ENCODE measurements around the gene NOTUM. TPM values are rescaled to one million over a fixed set of nuclear protein-coding genes. Genes with fewer than 3 reads are reported as not detected.

Gene NOTUM
- total RNA-seq, 1 donor from 2014 or later: 4.2 TPM

DNA sequence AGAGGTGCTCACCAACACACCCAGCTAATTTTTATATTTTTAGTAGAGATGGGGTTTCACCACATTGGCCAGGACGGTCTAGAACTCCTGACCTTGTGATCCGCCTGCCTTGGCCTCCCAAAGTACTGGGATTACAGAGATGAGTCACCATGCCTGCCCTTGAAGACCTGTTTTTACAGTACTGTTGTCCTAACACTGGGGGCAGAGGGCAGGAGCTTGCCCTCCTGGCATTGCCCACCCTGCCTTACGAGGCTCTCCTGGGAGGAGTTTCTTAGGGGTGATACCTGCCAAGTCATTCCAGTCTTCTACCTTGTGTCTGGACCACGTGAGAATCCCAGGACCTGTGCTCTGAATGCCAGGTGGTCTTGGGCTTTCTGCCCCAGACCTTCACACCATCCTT, 19.1 kb upstream of the NOTUM start:
- ATAC-seq (no peak), DNase-seq (ENCODE audit: low spot score) (no peak)

DNA sequence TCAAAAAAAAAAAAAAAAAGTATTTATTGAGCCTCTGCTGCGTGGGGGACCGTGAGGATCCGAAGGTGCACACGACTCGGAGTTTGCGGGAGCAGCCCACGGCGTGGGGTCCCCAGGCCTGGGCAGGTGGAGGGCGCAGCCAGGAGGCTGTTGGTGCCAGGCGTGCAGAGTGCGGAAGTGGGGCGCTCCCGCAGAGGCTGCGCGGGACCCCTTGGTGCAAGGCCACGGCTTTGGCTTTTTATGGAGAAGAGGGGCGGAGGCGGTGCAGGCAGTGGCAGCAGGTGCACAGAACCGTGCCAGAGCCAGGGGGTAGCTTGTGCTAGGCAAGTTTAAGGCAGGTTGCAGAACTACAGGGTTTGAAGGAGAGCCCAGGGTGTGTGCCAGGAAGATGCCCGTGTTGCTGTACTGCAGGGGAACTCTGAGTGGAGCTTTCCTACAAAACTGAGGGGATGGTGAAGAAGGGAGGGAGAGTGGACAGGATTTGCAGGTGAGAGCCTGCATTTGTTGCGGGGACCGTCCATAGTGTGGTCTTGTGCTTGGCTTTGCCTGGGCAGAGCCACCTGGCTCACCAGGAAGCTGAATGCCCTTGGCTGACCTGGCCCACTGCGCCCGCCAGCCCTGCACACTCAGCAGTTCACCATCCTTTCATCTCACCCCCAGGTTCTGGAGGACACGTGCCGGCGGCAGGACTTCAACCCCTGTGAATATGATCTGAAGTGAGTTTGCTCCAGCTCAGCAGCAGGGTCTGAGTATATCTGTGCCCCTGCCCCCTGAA, 17.7 kb upstream of the NOTUM start:
- ATAC-seq (peak; percentile 70), DNase-seq (ENCODE audit: low spot score) (peak; percentile 93)

GRCh38 chr17:81977211-81977808, 16.3 kb upstream of the NOTUM start, which contains the start of gene ASPSCR1:
ASPSCR1 (plus strand) TSS chr17:81977629; CDS start chr17:81977647, 18 bp downstream.
- peak; percentile 91 for DNase-seq (ENCODE audit: low spot score)
- peak; percentile 86 for ATAC-seq

DNA sequence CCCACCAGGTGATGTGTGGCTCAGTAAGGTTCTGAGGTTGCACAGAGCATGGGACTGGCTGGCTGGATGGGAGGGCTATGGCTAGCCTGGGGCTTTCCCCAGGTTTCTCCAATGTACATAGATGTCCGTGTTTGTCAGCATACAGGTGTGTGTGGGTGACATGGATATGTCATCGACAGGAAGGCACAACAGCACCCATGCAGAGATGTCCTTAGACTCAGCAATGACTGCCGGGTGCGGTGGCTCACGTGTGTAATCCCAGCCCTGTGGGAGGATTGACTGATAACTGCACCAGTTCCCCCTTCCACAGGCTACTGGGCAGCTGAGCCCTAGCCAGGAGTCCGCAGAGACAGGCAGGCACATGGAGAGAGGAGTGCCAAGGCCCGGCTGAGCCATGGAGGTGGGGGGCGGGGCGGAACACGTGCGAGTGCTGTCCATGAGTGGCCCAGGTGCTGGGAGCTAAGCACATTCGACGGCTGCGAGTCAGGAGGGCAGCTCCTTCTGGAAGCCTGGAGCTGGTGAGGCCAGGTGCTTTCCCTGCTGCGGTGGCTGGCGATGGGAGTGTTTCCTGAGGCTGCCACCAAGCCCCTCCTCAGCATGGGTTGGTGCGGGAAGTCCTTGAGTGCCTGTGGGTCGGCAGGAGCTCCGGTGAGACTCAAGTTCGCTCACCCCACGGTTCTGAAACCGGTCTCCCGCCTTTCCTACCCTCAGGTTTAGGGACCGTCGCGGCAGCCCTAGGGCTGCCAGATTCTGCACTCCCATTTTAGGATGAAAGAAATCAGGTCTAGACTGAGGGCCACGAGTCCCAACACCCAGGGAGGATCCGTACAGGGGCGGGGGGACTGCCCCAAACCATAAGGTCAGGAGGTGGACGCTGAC, 15.6 kb upstream of the NOTUM start:
- DNase-seq (ENCODE audit: low spot score): peak; percentile 85
- ATAC-seq: peak; percentile 48

DNA sequence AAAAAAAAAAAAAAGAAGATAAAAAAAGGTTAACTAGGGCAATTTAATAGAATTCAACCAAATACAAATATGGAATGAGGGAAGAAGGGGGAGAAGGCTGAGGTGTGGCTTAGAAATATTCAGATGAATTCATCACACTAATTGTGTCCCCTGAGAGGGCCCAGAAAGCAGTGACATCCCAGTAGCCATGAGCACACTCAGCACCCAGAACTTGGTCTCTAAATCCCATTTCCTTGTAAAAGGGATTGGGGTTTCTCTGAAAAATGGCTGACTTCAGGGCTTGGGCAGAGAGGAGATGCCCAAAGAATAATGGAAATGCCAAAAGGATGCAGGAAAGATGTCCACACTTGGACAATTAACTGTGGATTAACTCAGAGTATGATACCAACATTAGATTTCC, 12.4 kb upstream of the NOTUM start:
- DNase-seq (ENCODE audit: low spot score) (no peak), ATAC-seq (no peak)

GRCh38 chr17:81968850-81969812, 8.1 kb upstream of the NOTUM start:
- ATAC-seq (no peak), DNase-seq (ENCODE audit: low spot score) (no peak)

GRCh38 chr17:81968396-81968745, 7.4 kb upstream of the NOTUM start:
- DNase-seq (ENCODE audit: low spot score) (no peak), ATAC-seq (no peak)

- ATAC-seq: peak; percentile 82
Measured at GRCh38 chr17:81967533-81968395, 6.8 kb upstream of the NOTUM start.

GRCh38 chr17:81967244-81967532, 6.2 kb upstream of the NOTUM start:
- DNase-seq (ENCODE audit: low spot score): no peak
- ATAC-seq: no peak

More at GRCh38 chr17:81967533-81968395, 6.8 kb upstream of the NOTUM start:
- DNase-seq (ENCODE audit: low spot score): peak; percentile 95

DNA sequence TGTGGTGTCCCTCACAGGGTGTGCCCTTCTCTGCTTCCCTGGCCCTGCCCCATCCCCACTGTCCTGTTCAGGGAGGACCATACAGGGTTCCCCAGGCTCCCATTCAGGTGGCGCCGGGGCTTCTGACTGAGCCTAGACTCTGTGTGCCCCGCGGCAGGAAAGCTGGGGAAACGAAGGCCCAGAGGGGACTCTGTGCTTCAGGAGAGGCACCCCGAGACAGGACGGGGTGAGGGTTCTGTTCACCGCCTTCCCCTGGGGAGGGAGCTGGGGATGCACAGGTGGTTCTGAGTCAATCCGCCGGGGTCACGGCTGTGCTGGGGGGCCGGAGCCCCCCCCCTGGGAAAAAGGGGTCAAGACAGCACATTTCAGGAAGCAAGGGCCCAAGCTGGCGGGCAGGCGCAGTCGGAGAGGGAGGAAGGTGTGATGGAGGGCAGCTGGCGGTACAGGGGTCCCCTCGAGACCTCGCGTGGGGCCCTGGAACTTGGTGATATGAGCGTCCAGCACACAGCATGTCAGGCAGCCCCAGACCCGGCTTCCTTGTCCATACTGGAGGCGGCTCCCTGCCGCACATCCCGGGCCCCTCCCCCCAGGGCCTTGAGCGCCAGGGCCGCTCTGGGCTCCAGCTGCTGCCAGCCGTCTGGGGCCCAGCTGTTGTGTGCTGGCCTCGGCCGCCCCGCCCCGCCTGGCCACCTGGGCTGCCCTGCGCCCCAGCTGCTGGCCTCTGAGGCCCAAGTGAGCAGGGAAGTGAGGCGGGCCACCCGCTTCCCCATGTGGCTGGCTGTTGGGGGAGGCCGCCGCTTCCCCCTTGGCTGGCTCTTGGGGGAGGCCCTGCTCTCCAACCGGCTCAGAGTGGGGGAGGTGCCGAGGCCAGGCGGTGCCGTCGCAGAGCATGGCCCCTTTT, 5.6 kb upstream of the NOTUM start:
- DNase-seq (ENCODE audit: low spot score): no peak
- peak; percentile 56 for ATAC-seq

DNA sequence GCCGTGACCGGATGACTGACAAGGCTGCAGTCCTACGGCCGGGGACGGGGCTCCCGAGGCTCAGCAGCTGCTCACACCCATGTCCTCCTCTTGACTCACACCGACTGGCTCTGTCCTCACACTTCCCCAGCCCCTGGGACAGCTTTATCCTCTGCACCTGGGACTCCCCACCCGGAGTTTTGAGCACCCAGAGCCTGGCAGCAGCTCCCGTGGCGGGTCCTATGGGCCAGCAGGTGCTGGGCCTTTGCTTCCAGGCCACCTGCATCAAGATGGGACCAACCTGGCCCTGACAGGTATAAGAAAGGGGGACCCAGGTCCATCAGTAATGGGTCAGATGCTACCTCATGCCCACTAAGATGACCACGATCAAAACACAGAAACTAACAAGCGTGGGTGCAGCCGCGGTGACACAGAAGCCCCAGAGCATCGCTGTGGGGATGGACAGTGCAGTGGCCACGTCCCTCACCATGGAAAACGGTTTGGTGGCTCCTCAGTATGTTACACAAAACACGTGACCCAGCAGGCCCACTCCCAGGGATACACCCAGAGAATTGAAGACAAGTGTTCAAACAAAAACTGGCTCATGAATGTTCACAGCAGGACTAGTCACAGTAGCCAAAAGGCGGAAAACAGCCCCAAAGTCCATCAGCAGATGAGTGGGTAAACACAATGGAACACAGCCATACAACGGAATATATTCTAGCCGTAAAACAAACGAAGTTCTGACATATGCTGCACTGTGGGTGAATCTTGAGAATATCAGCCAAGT, 3.3 kb upstream of the NOTUM start:
- no peak for ATAC-seq
- no peak for DNase-seq (ENCODE audit: low spot score)

- ATAC-seq (no peak), DNase-seq (ENCODE audit: low spot score) (no peak)
Measured at GRCh38 chr17:81962499-81963441, 1.8 kb upstream of the NOTUM start.

DNA sequence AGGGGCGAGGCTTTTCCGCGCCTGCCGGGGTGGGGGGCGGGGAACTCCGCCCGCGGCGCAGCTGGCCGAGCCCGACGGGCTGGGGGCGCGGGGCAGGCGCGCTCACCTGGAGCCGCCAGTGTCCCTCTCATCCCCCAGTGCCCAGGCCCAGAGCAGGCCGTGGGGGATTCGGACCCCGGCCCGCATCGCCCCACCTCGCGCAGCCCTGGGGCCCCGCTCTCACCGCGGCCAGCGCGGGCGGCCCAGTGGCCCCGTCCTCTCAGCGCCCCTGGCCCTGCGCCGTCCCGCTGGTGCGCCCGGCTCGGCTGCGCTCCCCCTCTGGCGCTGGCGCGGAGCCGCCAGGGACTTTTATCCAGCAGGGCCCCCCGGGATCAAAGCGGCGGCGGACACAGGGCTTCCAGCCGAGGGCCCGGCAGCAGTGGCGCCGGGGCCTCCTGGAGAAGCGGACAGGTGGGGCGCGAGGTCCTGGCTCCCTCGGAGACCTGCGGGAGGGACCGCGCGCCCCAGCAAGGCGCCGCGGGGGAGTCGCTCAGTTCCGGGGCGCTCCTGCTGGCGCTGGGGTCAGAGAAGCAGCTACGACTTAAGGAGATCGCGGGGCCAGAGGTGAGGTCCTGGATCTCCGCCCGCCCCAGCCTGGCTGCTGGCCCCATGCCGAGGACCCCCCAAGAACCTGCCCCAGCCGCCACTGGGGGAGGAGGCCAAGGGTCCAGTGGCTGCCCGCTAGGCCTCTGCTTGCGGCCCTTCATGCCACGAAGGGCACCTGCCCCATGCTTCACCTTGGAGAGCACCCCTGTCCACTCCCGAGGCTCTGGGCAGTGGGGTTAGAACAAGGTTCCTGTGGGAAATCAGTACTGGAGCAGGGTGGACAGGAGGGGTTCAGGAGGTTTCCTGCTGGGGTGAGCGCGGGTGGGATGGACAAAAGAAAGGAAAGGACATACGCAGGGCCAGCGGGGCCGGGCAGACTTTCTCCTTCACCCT, 823 bp upstream of the NOTUM start:
- DNase-seq (ENCODE audit: low spot score) (no peak), ATAC-seq (no peak)

DNA sequence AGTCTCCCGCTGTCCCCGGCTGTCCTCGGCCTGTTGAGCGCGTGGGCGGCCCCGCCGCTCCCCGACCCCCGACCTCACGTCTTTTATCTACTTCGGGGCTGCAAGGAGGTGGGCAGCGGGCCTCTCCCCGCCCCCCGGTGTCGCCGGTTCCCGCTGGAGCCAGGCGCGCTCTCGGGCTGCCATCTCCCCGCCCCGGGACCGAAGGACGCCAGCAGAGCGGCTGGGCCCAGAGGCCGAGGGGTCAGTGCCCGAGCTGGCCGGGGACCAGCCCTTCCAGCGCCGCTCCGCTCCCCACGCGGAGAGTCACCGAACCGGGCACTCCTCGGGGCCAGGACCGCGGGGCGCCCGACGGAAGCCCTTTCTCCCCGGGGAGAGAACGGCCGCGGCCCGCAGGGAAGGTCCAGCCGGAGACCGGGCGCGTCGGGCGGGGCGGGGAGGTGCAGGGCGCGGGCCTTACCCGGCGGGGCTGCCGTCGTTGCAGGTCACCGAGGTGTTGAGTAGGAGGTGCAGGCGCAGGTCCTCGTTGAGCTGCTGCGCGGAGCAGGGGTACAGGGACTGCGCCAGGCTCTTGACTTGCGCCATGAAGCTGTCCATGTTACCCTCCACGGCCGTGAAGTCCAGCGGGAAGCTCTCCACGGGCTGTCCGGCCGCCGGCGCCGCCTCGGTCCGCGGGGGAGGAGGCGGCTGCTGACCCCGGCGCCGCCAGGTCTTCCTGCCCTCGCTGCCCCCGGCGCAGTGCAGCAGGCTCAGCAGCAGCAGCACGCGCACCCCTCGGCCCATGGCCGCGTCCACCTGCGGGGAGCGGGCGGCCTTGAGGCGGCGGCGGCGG, 643 bp downstream of the NOTUM start:
- DNase-seq (ENCODE audit: low spot score) (peak; percentile 88), ATAC-seq (peak; percentile 86)

Data from left lobe of liver (tissue), 2 donors.